HEK293 (cell line): ENCODE measurements around the gene SLC25A42.
A peak's percentile ranks its signal among the peaks of the same experiment; 100 is the strongest.

Source experiments
- CTCF ChIA-PET: fragments of 350-600 bp; formaldehyde crosslinking; extraction: SDS; loops from one replicate; lab custom pipeline; 2021; ENCODE audit warnings: antibody characterized with exemption; lab: Yijun Ruan, JAX
- POLR2A ChIA-PET: fragments of 300-600 bp; formaldehyde crosslinking; extraction: SDS; loops from one replicate; lab custom pipeline; 2020; ENCODE audit warnings: antibody characterized with exemption, inconsistent platforms; lab: Yijun Ruan, JAX
- H3K27ac ChIP-seq: fragments of 200-500 bp; sonication (Bioruptor generic); 2 replicates; pipeline ENCODE4 v1.5.1; 2014; ENCODE audit warnings: low read depth, low read length, control low read depth, inconsistent platforms; ENCODE audit errors: extremely low read depth
- H3K36me3 ChIP-seq, 2 experiments: fragments of 200-500 bp in 1 of 2; sonication (Bioruptor generic) in 1 of 2; 1 replicate in 1 of 2; 2 replicates in 1 of 2; pipeline ENCODE4 v1.5.1; 2014 to 2017; ENCODE audit warnings: inconsistent platforms in 2 of 2, low read length in 2 of 2; ENCODE audit not compliant: control insufficient read depth in 2 of 2, insufficient read depth in 1 of 2
- H3K4me1 ChIP-seq: fragments of 200-500 bp; sonication (Bioruptor generic); 2 replicates; pipeline ENCODE4 v1.5.1; 2014; ENCODE audit warnings: mild to moderate bottlenecking, low read length, inconsistent platforms; ENCODE audit not compliant: control insufficient read depth, insufficient read depth
- H3K4me3 ChIP-seq: 2 replicates; pipeline ENCODE4 v1.5.1; 2011; ENCODE audit warnings: low read depth, mild to moderate bottlenecking, control low read depth, low read length, moderate library complexity
- H3K9me3 ChIP-seq: fragments of 200-500 bp; sonication (Bioruptor generic); 2 replicates; pipeline ENCODE4 v1.5.1; 2014; ENCODE audit warnings: low read depth, low read length, inconsistent platforms; ENCODE audit not compliant: control insufficient read depth, insufficient read depth
- EGR2 ChIP-seq: fragments of 450-650 bp; formaldehyde crosslinking; IDR thresholded peaks from 2 replicates; pipeline ENCODE4 v1.5.1; 2016; ENCODE audit warnings: low read depth, missing biosample characterization, missing genetic modification characterization
- IKZF3 ChIP-seq: fragments of 450-650 bp; IDR thresholded peaks from 2 replicates; pipeline ENCODE4 v1.5.0; 2018; ENCODE audit warnings: missing biosample characterization, mild to moderate bottlenecking, missing genetic modification characterization, moderate library complexity
- SP2 ChIP-seq: fragments of 450-650 bp; formaldehyde crosslinking; IDR thresholded peaks from 2 replicates; pipeline ENCODE4 v1.5.1; 2016; ENCODE audit warnings: missing biosample characterization, missing genetic modification characterization
- ZFP69B ChIP-seq: fragments of 450-650 bp; formaldehyde crosslinking; IDR thresholded peaks from 2 replicates; pipeline ENCODE4 v1.5.1; 2016; ENCODE audit warnings: missing biosample characterization, missing genetic modification characterization
- ZNF132 ChIP-seq: fragments of 450-650 bp; formaldehyde crosslinking; IDR thresholded peaks from 2 replicates; pipeline ENCODE4 v1.5.1; 2017; ENCODE audit warnings: missing biosample characterization, missing genetic modification characterization, borderline replicate concordance
- ZNF202 ChIP-seq: fragments of 450-650 bp; formaldehyde crosslinking; IDR thresholded peaks from 2 replicates; pipeline ENCODE4 v1.5.1; 2016; ENCODE audit warnings: missing biosample characterization, missing genetic modification characterization, borderline replicate concordance
- ZNF214 ChIP-seq: fragments of 450-650 bp; formaldehyde crosslinking; IDR thresholded peaks from 2 replicates; pipeline ENCODE4 v1.5.1; 2017; ENCODE audit warnings: missing biosample characterization, mild to moderate bottlenecking, missing genetic modification characterization, borderline replicate concordance
- ZNF350 ChIP-seq: fragments of 450-650 bp; formaldehyde crosslinking; IDR thresholded peaks from 2 replicates; pipeline ENCODE4 v1.5.0; 2017; ENCODE audit warnings: missing biosample characterization, mild to moderate bottlenecking, missing genetic modification characterization
- ZNF426 ChIP-seq: fragments of 450-650 bp; formaldehyde crosslinking; IDR thresholded peaks from 2 replicates; pipeline ENCODE4 v1.5.1; 2017; ENCODE audit warnings: missing biosample characterization, missing genetic modification characterization, mild to moderate bottlenecking, inconsistent platforms, moderate library complexity
- ZNF473 ChIP-seq: fragments of 450-650 bp; formaldehyde crosslinking; IDR thresholded peaks from 2 replicates; pipeline ENCODE4 v1.5.1; 2017; ENCODE audit warnings: missing biosample characterization, missing genetic modification characterization
- ZNF629 ChIP-seq: fragments of 450-650 bp; formaldehyde crosslinking; IDR thresholded peaks from 2 replicates; pipeline ENCODE4 v1.5.1; 2017; ENCODE audit warnings: missing biosample characterization, missing genetic modification characterization
- ZNF76 ChIP-seq: fragments of 450-650 bp; formaldehyde crosslinking; IDR thresholded peaks from 2 replicates; pipeline ENCODE4; 2016; ENCODE audit warnings: low read depth, missing biosample characterization, missing genetic modification characterization, borderline replicate concordance
- ZNF768 ChIP-seq: fragments of 450-650 bp; formaldehyde crosslinking; IDR thresholded peaks from 2 replicates; pipeline ENCODE4 v1.5.1; 2018; ENCODE audit warnings: missing biosample characterization, mild to moderate bottlenecking, missing genetic modification characterization
- ZSCAN23 ChIP-seq: fragments of 450-650 bp; formaldehyde crosslinking; IDR thresholded peaks from 2 replicates; pipeline ENCODE4 v1.5.1; 2016; ENCODE audit warnings: missing biosample characterization, missing genetic modification characterization
- TF ChIP-seq, protein P1 (sequence below): fragments of 450-650 bp; formaldehyde crosslinking; IDR thresholded peaks from 2 replicates; pipeline ENCODE4 v1.5.1; 2016; ENCODE audit warnings: missing biosample characterization, missing genetic modification characterization
- TF ChIP-seq, protein P2 (sequence below): sonication (generic); formaldehyde crosslinking; IDR thresholded peaks from 2 replicates; pipeline ENCODE4 v1.8.1; 2022; ENCODE audit warnings: mild to moderate bottlenecking, moderate library complexity, missing genetic modification reagents
- TF ChIP-seq, protein P3 (sequence below): fragments of 450-650 bp; formaldehyde crosslinking; IDR thresholded peaks from 2 replicates; pipeline ENCODE4 v1.5.1; 2016; ENCODE audit warnings: missing biosample characterization, missing genetic modification characterization
- TF ChIP-seq, protein P4 (sequence below): fragments of 450-650 bp; formaldehyde crosslinking; IDR thresholded peaks from 2 replicates; pipeline ENCODE4 v1.5.1; 2016; ENCODE audit warnings: missing biosample characterization, missing genetic modification characterization
- TF ChIP-seq, protein P5 (sequence below): fragments of 450-650 bp; formaldehyde crosslinking; IDR thresholded peaks from 2 replicates; pipeline ENCODE4 v1.5.1; 2016; ENCODE audit warnings: missing biosample characterization, missing genetic modification characterization, borderline replicate concordance
- TF ChIP-seq, protein P6 (sequence below): fragments of 450-650 bp; formaldehyde crosslinking; IDR thresholded peaks from 2 replicates; pipeline ENCODE4 v1.5.1; 2016; ENCODE audit warnings: missing biosample characterization, missing genetic modification characterization

SLC25A42 gene

DNA sequence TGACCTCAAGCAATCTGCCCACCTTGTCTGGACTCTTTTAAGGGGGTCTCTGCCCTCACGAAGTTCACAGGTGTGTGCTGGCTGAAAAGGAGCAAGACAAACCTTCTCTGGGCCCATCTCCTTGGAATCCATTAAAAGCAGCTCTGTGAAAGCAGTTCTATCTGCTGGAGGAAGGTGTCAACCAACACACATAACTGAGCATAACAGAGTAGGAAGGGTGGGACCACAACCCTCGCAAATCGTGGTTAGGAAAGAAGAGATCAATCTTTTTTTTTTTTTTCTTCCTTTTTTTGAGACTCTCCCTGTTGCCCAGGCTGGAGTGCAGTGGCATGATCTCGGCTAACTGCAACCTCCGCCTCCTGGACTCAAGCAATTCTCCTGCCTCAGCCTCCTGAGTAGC lies 31.9 kb upstream of the SLC25A42 start:
- POLR2A ChIA-PET: interaction anchor here (0.7 kb wide), 2 partner anchors 283 to 297 kb away, joined by 3 read pairs; no protein-coding TSS in a partner anchor

DNA sequence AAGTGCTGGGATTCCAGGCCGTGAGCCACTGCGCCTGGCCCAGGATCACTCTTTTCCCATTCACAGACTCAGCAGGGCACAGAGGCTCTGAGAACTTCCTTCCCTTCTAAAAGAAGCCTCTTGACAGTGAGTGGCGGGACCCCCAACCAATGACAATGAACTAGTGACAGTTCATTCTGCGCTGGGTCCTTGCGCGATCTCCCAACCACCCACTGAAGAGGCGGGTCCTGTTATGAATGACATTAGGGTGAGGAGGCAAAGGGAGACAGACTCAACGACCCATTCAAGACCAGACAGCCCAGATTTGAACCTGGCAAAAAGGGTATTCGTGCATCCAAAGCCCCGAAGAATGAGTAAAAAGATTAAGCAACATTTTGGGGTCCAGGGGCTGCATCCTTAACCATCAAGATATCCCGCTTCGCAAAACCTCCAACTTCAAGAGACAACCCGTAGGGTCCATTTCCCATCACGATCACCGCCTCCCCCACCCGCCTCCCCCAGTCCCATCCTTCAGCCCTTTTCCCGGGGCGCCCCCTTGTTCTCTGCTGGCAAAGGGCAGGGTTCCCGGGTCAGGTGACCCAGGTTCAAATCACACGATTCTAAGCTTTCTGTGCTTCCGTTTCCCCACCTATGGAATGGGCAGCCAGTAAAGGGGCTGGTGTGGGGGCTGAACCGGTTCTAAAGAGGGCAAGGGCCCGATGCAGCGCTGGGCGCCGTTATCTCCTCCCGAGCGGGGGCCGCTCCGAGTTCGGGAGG lies 31.2 kb upstream of the SLC25A42 start:
- CTCF ChIA-PET: interaction anchor here (0.6 to 0.7 kb wide), 2 partner anchors 22 to 157 kb away, joined by 3 read pairs; no protein-coding TSS in a partner anchor
- POLR2A ChIA-PET: interaction anchor here (0.5 to 0.7 kb wide), 3 partner anchors 109 to 296 kb away, joined by 3 read pairs; no protein-coding TSS in a partner anchor
- Histone ChIP-seq H3K27ac (peak overlapping the region; percentile 94), H3K36me3 (peaks cover 32 to 56% of the 10 kb centered on the region in 2 experiments), H3K9me3 (no peaks in the 10 kb centered on the region), H3K4me3 (peak overlapping the region; percentile 68), H3K4me1 (no peaks in the 10 kb centered on the region)
- TF ChIP-seq, protein P1, sequence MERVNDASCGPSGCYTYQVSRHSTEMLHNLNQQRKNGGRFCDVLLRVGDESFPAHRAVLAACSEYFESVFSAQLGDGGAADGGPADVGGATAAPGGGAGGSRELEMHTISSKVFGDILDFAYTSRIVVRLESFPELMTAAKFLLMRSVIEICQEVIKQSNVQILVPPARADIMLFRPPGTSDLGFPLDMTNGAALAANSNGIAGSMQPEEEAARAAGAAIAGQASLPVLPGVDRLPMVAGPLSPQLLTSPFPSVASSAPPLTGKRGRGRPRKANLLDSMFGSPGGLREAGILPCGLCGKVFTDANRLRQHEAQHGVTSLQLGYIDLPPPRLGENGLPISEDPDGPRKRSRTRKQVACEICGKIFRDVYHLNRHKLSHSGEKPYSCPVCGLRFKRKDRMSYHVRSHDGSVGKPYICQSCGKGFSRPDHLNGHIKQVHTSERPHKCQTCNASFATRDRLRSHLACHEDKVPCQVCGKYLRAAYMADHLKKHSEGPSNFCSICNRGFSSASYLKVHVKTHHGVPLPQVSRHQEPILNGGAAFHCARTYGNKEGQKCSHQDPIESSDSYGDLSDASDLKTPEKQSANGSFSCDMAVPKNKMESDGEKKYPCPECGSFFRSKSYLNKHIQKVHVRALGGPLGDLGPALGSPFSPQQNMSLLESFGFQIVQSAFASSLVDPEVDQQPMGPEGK: peak; percentile 61; the same call in 1 of the 2 replicates
- TF ChIP-seq ZNF76 (peak; percentile 69; the same call in 1 of the 2 replicates), ZFP69B (tag by site-specific recombination) (0 out of 2 replicates have a peak, but pooled peaks have one; percentile 13), ZNF214 (tag by site-specific recombination) (no peak), SP2 (tag by site-specific recombination) (peak; percentile 92), ZNF629 (tag by site-specific recombination) (no peak), IKZF3 (tag by site-specific recombination) (peak; percentile 59), ZNF768 (tag by site-specific recombination) (no peak), ZNF202 (no peak)
- TF ChIP-seq, protein P2, sequence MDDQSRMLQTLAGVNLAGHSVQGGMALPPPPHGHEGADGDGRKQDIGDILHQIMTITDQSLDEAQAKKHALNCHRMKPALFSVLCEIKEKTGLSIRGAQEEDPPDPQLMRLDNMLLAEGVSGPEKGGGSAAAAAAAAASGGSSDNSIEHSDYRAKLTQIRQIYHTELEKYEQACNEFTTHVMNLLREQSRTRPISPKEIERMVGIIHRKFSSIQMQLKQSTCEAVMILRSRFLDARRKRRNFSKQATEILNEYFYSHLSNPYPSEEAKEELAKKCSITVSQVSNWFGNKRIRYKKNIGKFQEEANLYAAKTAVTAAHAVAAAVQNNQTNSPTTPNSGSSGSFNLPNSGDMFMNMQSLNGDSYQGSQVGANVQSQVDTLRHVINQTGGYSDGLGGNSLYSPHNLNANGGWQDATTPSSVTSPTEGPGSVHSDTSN (CRISPR knock-in tag): peak; percentile 90; the same call in 1 of the 2 replicates
- TF ChIP-seq, protein P3, sequence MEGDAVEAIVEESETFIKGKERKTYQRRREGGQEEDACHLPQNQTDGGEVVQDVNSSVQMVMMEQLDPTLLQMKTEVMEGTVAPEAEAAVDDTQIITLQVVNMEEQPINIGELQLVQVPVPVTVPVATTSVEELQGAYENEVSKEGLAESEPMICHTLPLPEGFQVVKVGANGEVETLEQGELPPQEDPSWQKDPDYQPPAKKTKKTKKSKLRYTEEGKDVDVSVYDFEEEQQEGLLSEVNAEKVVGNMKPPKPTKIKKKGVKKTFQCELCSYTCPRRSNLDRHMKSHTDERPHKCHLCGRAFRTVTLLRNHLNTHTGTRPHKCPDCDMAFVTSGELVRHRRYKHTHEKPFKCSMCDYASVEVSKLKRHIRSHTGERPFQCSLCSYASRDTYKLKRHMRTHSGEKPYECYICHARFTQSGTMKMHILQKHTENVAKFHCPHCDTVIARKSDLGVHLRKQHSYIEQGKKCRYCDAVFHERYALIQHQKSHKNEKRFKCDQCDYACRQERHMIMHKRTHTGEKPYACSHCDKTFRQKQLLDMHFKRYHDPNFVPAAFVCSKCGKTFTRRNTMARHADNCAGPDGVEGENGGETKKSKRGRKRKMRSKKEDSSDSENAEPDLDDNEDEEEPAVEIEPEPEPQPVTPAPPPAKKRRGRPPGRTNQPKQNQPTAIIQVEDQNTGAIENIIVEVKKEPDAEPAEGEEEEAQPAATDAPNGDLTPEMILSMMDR (tag by site-specific recombination): peak; percentile 12; the same call in 1 of the 2 replicates
- TF ChIP-seq, protein P4, sequence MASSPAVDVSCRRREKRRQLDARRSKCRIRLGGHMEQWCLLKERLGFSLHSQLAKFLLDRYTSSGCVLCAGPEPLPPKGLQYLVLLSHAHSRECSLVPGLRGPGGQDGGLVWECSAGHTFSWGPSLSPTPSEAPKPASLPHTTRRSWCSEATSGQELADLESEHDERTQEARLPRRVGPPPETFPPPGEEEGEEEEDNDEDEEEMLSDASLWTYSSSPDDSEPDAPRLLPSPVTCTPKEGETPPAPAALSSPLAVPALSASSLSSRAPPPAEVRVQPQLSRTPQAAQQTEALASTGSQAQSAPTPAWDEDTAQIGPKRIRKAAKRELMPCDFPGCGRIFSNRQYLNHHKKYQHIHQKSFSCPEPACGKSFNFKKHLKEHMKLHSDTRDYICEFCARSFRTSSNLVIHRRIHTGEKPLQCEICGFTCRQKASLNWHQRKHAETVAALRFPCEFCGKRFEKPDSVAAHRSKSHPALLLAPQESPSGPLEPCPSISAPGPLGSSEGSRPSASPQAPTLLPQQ: 0 out of 2 replicates have a peak, but pooled peaks have one; percentile 5
- TF ChIP-seq, protein P5, sequence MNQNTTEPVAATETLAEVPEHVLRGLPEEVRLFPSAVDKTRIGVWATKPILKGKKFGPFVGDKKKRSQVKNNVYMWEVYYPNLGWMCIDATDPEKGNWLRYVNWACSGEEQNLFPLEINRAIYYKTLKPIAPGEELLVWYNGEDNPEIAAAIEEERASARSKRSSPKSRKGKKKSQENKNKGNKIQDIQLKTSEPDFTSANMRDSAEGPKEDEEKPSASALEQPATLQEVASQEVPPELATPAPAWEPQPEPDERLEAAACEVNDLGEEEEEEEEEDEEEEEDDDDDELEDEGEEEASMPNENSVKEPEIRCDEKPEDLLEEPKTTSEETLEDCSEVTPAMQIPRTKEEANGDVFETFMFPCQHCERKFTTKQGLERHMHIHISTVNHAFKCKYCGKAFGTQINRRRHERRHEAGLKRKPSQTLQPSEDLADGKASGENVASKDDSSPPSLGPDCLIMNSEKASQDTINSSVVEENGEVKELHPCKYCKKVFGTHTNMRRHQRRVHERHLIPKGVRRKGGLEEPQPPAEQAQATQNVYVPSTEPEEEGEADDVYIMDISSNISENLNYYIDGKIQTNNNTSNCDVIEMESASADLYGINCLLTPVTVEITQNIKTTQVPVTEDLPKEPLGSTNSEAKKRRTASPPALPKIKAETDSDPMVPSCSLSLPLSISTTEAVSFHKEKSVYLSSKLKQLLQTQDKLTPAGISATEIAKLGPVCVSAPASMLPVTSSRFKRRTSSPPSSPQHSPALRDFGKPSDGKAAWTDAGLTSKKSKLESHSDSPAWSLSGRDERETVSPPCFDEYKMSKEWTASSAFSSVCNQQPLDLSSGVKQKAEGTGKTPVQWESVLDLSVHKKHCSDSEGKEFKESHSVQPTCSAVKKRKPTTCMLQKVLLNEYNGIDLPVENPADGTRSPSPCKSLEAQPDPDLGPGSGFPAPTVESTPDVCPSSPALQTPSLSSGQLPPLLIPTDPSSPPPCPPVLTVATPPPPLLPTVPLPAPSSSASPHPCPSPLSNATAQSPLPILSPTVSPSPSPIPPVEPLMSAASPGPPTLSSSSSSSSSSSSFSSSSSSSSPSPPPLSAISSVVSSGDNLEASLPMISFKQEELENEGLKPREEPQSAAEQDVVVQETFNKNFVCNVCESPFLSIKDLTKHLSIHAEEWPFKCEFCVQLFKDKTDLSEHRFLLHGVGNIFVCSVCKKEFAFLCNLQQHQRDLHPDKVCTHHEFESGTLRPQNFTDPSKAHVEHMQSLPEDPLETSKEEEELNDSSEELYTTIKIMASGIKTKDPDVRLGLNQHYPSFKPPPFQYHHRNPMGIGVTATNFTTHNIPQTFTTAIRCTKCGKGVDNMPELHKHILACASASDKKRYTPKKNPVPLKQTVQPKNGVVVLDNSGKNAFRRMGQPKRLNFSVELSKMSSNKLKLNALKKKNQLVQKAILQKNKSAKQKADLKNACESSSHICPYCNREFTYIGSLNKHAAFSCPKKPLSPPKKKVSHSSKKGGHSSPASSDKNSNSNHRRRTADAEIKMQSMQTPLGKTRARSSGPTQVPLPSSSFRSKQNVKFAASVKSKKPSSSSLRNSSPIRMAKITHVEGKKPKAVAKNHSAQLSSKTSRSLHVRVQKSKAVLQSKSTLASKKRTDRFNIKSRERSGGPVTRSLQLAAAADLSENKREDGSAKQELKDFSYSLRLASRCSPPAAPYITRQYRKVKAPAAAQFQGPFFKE: no peak

More for the DNA sequence above, 31.9 kb upstream of the SLC25A42 start:
- Histone ChIP-seq H3K36me3 (peaks cover 39 to 57% of the 10 kb centered on the region in 2 experiments), H3K4me3 (no peak overlapping the region), H3K9me3 (no peaks in the 10 kb centered on the region), H3K27ac (no peak overlapping the region), H3K4me1 (no peaks in the 10 kb centered on the region)
- TF ChIP-seq ZNF214 (tag by site-specific recombination): no peak
- TF ChIP-seq ZSCAN23 (tag by site-specific recombination): no peak
- TF ChIP-seq EGR2 (tag by site-specific recombination): no peak
- TF ChIP-seq ZNF350 (tag by site-specific recombination): no peak
- TF ChIP-seq ZNF132: no peak
- TF ChIP-seq, protein P6, sequence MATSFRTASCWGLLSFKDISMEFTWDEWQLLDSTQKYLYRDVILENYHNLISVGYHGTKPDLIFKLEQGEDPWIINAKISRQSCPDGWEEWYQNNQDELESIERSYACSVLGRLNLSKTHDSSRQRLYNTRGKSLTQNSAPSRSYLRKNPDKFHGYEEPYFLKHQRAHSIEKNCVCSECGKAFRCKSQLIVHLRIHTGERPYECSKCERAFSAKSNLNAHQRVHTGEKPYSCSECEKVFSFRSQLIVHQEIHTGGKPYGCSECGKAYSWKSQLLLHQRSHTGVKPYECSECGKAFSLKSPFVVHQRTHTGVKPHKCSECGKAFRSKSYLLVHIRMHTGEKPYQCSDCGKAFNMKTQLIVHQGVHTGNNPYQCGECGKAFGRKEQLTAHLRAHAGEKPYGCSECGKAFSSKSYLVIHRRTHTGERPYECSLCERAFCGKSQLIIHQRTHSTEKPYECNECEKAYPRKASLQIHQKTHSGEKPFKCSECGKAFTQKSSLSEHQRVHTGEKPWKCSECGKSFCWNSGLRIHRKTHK (tag by site-specific recombination): no peak
- TF ChIP-seq ZNF473 (tag by site-specific recombination): no peak
- TF ChIP-seq ZNF426 (tag by site-specific recombination): no peak
- CTCF ChIA-PET: interaction anchor here (0.6 to 0.7 kb wide), 2 partner anchors 22 to 63 kb away, joined by 3 read pairs; no protein-coding TSS in a partner anchor
